Measurements from ENCODE around the gene TNFRSF13B. TPM values are rescaled to one million over a fixed set of nuclear protein-coding genes. Genes with fewer than 3 reads are reported as not detected.
"Not testable (repeated sequence)": the region's sequence is repeated elsewhere in the genome, so short reads cannot be mapped to it uniquely, and the experiment has no call there.

The TNFRSF13B gene
- total RNA-seq, 1 experiment from 2014 or later = not detected

GRCh38 chr17:16980813-16981731, 9.2 kb upstream of the TNFRSF13B start:
- Histone ChIP-seq H3K9me3 (replicated peaks) (0 out of 2 replicates have a peak, but pooled peaks cover 3% of the 10 kb centered on the region), H3K4me1 (peaks cover 10% of the 10 kb centered on the region; the same call in 1 of the 2 replicates), H3K36me3 (no peaks in the 10 kb centered on the region), H3K27ac (no peak overlapping the region), H3K27me3 (peaks cover 44% of the 10 kb centered on the region), H3K4me3 (no peak overlapping the region)
- DNase-seq = no peak

DNA sequence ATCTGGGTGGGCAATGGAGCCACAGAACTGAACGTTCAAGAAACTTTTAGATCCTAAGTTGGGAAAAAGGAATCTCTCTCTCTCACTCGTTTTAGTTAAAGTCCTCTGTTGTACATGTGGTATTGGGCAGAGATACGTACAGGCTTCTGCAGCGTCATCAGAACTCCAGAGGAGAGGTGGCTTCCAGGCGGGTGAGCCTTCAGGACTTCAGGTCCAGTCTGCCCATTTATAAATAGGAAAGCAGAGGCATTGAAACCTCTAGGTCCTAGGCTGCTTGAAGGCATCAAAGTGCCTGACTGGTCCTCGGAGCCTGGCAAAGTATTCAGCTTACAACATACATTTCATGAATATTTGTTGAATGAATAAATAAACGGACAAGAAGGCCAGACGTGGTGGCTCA, 8.1 kb upstream of the TNFRSF13B start:
- Histone ChIP-seq H3K27me3 (peaks cover 52% of the 10 kb centered on the region), H3K4me3 (no peak overlapping the region), H3K36me3 (no peaks in the 10 kb centered on the region), H3K27ac (no peak overlapping the region), H3K4me1 (peaks cover 13% of the 10 kb centered on the region; the same call in 1 of the 2 replicates), H3K9me3 (replicated peaks) (0 out of 2 replicates have a peak, but pooled peaks cover 5% of the 10 kb centered on the region)
- DNase-seq = no peak

DNA sequence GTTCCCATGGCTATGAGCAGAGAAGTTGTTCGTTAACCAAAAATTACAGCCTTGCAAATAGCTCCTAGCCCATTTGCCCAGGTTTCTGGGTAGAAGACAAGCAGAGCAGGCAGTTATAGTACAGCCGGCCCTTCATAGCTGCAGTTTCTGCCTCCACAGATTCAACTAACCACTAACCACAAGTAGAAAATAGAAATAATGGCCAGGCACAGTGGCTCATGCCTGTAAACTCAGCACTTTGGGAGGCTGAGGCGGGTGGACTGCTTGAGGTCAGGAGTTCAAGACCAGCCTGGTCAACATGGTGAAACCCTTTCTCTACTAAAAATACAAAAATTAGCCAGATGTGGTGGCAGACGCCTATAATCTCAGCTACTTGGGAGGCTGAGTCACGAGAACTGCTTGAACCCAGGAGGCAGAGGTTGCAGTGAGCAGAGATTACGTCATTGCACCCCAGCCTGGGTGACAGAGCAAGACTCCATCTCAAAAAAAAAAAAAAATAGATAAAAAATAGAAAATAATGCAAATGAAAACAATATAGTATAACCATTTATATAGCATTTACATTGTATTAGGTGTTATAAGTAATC, 7.4 kb upstream of the TNFRSF13B start:
- not testable (repeated sequence) for H3K9me3 ChIP-seq (replicated peaks); H3K36me3 ChIP-seq; H3K27ac ChIP-seq; DNase-seq; H3K4me3 ChIP-seq
- peaks cover 59% of the 10 kb centered on the region for H3K27me3 ChIP-seq
- peaks cover 13% of the 10 kb centered on the region; the same call in 1 of the 2 replicates for H3K4me1 ChIP-seq

GRCh38 chr17:16977932-16978331, 6.0 kb upstream of the TNFRSF13B start:
- H3K4me1 ChIP-seq = peaks cover 13% of the 10 kb centered on the region; the same call in 1 of the 2 replicates
- H3K36me3 ChIP-seq = no peaks in the 10 kb centered on the region
- H3K9me3 ChIP-seq (replicated peaks) = 0 out of 2 replicates have a peak, but pooled peaks cover 5% of the 10 kb centered on the region
- no peak overlapping the region for H3K27ac ChIP-seq
- H3K27me3 ChIP-seq = peaks cover 62% of the 10 kb centered on the region
- no peak overlapping the region for H3K4me3 ChIP-seq
- DNase-seq = no peak

DNA sequence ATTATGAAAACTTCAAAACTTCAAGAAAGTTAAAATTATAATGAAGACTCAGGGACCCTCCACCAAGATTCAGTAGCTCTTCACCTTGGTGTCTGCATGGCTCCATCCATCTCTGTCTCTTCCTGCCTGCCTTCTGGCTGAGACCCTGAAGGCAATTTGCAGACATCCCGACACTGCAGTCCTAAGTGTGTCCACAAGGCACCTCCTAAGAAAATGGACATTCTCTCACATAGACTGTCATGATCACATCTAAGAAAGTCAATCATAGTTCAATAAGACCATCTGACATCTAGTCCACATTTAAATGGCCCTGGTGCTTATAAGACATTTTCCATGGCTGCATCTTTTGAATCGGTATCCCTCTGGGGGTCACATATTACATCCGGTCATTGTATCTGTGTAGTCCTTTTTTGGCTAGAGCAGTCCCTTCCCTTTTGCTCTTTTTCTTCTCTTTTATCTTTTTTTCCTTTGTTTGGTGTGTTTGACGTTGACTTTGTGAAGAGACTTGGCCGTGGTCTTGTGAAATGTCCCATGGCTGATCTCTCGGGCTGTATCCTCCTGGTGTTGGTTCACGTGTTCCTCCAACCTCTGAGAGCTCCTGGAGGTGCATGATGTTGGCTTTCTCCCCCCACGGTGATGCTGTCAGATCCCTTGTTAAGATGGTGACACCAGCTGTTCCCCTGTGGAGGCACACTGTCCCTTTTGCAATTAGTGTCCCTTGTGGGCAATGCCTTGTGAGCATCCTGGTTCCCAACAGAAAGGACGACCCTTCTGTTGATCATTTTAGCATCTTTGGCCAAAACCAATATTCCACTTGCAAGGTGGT, 5.0 kb upstream of the TNFRSF13B start:
- DNase-seq = no peak
- Histone ChIP-seq H3K4me3 (no peak overlapping the region), H3K36me3 (no peaks in the 10 kb centered on the region), H3K27me3 (peaks cover 59% of the 10 kb centered on the region), H3K27ac (no peak overlapping the region), H3K9me3 (replicated peaks) (0 out of 2 replicates have a peak, but pooled peaks cover 5% of the 10 kb centered on the region), H3K4me1 (peaks cover 13% of the 10 kb centered on the region; the same call in 1 of the 2 replicates)

DNA sequence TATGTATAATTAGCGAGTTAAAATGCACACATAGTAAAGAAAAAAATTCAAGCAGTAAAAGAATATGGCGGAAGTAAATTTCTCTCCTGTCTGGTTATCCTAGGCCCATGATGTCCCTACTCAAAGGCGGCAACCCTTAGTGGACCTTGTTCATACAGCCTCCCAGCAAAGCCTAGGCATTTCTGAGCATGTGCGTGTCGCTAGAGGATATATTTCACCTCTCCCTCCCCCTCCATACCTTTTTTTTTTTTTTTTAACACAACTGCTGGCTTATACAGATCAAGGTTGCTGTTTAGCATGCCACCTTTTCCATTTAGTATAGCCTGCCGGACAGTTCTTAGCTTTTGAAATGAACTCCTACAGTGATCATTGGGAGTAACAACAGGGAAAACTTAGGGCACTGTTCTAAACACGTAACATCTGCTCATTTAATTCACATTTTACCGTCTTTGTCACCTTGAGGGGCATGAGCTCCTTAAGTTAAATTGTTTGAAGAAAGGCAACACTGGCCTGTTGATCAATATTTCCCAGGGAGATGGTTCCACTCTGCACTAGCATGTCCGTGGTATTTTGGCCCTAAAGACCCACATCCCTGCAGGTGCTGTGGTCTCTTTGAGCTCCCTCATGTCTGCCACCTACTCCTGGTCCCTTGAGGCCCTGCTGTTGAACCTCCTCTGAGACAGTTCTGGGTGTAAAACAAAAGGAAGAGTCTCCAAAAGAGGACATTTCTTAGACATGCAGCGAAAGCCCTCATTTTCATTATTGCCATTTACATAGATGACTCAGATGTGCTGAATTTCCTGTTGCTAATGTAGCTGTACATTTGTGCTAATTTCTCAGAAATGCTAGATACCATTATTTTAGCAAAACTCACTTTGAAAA, 4.1 kb upstream of the TNFRSF13B start:
- Histone ChIP-seq H3K4me1 (peaks cover 13% of the 10 kb centered on the region; the same call in 1 of the 2 replicates), H3K36me3 (no peaks in the 10 kb centered on the region), H3K4me3 (no peak overlapping the region), H3K27ac (no peak overlapping the region), H3K9me3 (replicated peaks) (0 out of 2 replicates have a peak, but pooled peaks cover 5% of the 10 kb centered on the region), H3K27me3 (peaks cover 60% of the 10 kb centered on the region)
- DNase-seq = no peak

DNA sequence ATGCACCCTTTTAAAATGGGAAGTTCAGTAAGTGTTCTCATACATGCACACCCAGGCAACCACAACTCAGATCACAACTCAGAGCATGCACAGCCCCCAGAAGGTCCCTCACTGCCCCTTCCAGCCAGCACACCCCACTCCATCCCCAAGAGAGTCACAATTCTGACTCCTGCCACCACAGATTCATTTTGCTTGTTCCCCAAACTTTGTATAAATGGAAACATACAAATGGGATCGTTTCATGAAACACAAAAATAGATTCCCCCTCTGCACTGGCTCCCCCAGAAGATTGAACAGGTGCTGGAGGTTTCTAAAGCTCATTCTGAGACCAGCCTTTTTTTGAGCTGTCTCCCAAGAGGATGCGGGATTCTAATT, 3.3 kb upstream of the TNFRSF13B start:
- no peak for DNase-seq
- H3K4me1 ChIP-seq = peaks cover 13% of the 10 kb centered on the region; the same call in 1 of the 2 replicates
- 0 out of 2 replicates have a peak, but pooled peaks cover 5% of the 10 kb centered on the region for H3K9me3 ChIP-seq (replicated peaks)
- H3K36me3 ChIP-seq = no peaks in the 10 kb centered on the region
- no peak overlapping the region for H3K4me3 ChIP-seq
- no peak overlapping the region for H3K27ac ChIP-seq
- H3K27me3 ChIP-seq = peaks cover 62% of the 10 kb centered on the region

DNA sequence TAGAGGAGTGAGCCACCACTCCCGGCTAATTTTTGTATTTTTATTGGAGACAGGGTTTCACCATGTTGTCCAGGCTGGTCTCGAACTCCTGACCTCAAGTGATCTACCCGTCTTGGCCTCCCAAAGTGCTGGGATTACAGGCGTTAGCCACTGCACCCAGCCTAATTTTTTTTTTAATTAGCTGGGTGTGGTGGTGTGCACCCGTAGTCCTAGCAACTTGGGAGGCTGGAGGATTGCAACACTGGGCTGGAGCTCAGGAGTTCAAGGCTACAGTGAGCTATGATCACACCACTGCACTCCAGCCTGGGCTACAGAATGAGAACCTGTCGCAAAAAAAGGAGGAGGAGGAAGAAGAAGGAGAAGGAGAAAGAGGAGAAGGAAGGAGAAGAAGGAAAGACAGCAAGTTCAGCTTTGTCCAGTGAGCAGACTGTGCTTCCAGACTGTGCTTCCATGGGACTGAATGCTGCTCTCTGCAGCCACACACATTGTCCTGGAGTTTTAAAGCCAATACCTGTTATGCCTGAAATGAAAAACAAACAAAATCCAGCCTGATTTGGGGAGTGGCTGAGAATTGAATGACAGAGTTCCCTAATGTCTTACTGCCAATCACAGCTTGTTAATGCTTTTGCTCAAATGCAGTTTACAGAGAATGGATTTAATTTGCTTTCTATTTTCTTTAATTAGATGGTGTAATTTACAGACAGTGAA, 2.8 kb upstream of the TNFRSF13B start:
- Histone ChIP-seq H3K36me3 (no peaks in the 10 kb centered on the region), H3K4me1 (peaks cover 13% of the 10 kb centered on the region; the same call in 1 of the 2 replicates), H3K27me3 (peaks cover 64% of the 10 kb centered on the region), H3K4me3 (no peak overlapping the region), H3K27ac (no peak overlapping the region), H3K9me3 (replicated peaks) (0 out of 2 replicates have a peak, but pooled peaks cover 5% of the 10 kb centered on the region)
- no peak for DNase-seq

- Histone ChIP-seq H3K4me3 (no peak overlapping the region), H3K27ac (no peak overlapping the region), H3K27me3 (peaks cover 61% of the 10 kb centered on the region), H3K4me1 (peaks cover 13% of the 10 kb centered on the region; the same call in 1 of the 2 replicates), H3K36me3 (no peaks in the 10 kb centered on the region), H3K9me3 (replicated peaks) (0 out of 2 replicates have a peak, but pooled peaks cover 5% of the 10 kb centered on the region)
- DNase-seq = no peak
These were observed 2.0 kb upstream of the TNFRSF13B start for GRCh38 chr17:16973760-16974540.

DNA sequence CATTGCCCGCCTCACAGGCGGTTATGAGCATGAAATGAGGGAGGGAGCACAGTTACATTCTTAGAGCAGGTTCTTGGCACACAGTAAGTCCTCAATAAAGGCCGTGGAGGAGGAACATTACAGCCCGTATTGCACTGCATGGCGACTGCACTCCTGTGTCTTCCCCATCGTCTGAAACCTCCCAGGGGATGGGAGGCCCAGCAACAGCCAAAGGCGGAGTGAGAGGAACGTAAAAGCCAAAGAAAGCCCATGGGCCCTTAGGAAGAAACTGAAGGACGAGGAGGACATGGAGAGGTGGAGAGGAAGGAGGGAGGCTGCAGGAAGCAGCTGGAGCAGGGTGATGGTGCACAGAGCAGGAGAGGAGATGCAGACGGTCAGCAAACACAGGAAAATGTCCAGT, 1.1 kb upstream of the TNFRSF13B start:
- Histone ChIP-seq H3K27me3 (peaks cover 52% of the 10 kb centered on the region), H3K4me1 (peaks cover 11% of the 10 kb centered on the region; the same call in 1 of the 2 replicates)
- H3K9me3 ChIP-seq (replicated peaks); H3K4me3 ChIP-seq; H3K36me3 ChIP-seq; H3K27ac ChIP-seq; DNase-seq: not testable (repeated sequence)

DNA sequence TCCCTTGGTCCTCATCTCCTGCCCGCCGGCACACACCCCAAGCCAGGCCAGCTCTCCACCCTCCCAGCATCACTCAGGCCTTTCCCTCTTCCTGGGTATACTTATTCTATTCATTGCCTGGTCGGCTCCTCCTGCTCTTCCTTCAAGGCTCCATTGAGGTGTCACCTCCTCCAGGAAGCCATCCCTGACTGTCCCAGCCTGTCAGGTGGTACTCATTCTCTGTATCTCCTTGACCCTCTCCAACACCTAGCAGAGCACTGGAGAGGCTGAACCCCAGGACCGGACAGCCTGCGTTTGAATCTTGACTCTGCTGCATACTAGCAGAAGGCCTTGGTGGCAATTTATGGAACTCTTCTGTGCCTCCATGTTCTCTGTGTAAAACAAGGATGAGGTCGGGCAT, 428 bp upstream of the TNFRSF13B start:
- 0 out of 2 replicates have a peak, but pooled peaks cover 5% of the 10 kb centered on the region for H3K9me3 ChIP-seq (replicated peaks)
- no peaks in the 10 kb centered on the region for H3K36me3 ChIP-seq
- peaks cover 45% of the 10 kb centered on the region for H3K27me3 ChIP-seq
- peaks cover 4% of the 10 kb centered on the region; the same call in 1 of the 2 replicates for H3K4me1 ChIP-seq
- DNase-seq = no peak
- no peak overlapping the region for H3K27ac ChIP-seq
- no peak overlapping the region for H3K4me3 ChIP-seq

Measured in SJCRH30 (cell line).